Endometrium (tissue), 2 donors: Measurements from ENCODE around the gene POR.
"Not testable (repeated sequence)": the region's sequence is repeated elsewhere in the genome, so short reads cannot be mapped to it uniquely, and the experiment has no call there.

Source experiments
- FAIRE-seq: peaks from 2 replicates; lab custom pipeline; 2012; peaks lifted over from hg19 to GRCh38; lab: Jason Lieb, UNC
- donor health status: control.
- donor health status: control.

The POR gene

DNA sequence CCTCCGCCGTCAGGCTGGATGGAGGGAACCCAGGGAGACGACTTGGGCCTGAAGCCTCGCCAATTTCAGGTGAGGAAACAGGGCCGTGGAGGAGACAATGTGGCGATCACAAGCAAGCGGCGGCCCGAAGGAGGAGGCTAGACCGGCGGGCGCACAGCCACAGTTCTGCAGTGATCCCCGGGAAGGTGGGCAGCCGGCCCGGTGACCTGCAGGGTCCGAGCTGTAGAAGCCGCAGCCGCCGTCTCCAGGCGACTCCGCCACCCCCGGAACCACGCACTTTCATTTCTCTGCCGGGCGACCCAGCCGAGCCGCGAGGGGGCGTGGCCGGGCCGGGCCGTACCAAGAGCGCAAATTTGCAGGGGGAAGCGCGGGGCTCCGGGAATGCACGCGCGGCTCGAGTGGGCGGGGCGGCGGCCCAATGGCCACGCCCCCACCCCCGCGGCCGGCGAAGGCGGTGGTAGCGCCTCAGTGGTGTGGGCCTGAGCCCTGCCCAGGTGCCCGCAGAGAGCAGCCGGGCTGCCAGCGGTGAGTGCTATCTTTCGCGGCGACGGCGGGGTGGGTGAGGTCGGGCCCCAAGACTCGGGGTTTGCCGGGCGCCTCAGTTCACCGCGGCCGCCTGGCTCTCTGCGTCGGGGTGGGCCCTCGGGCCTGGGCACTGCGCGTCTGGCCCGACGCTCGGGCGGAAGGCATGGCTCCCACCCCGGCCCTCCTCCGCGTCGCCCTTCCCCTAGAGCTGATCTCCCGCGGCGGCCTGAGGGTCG is at the start of gene POR:
TSS of gene POR (plus strand) at position 501 of the 761 bp plus-strand sequence. CDS start 38,847 bp downstream, outside the sequence.
- FAIRE-seq = no peak

- FAIRE-seq = no peak
Measured at GRCh38 chr7:75866114-75866488, 48.9 kb upstream of the POR start.

DNA sequence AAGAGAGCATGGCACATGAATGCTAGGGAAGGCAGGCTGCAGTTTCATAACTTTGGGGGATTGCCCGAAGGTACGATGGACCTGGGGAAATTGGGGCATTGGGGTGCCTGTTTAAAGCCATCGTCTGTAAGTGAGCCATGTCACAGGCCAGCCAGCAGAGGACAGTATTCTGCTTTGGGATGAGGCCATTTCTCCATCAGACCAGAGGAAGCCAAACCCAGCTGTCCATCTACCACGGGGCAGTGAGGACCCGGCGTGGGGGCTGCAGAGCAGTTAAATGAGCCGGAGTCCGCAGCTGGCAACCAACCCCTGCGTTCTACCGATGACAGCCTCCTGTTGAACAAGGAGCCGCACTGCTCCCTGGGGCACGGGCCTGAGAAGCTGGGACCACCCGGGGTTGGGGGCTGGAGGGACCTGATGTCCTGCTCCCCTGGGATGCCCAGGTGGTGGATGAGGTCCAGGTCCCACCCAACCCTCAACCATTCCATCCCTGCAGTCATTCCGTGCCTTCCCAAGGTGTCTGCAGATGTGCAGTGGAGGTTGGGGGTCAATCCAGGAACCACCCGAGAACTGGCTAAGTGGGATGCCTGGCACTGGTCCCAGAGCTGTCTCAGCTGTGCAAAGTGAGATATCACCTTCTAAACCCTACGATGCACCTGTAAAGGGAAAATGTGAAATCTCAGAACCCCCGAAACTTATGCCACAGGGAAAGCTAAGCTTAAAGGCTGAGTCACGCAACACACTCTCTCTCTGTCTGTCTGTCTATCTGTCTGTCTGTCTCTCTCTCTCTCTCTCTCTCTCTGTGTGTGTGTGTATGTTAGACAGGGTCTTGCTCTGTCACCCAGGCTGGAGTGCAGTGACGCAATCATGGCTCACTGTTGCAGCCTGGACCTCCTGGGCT is 48.2 kb upstream of the POR start:
- no peak for FAIRE-seq

GRCh38 chr7:75867390-75867717 is 47.6 kb upstream of the POR start:
- FAIRE-seq = no peak

DNA sequence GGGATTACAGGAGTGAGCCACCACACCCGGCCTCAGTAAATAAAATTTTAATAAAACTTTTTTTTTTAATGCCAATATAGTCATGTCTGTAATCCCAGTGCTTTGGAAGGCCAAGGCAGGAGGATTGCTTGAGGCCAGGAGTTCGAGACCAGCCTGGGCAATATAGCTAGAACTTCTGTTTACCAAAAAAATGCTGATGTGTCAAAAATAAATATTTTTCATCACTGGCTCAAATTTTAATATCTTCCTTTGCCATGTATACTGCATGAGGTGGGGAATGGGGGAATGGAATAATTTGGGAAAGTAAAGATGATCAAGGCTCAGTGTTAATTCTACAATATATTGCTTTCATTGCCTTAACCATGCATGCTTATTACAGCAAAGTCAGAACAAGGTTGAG is 46.8 kb upstream of the POR start:
- no peak for FAIRE-seq

DNA sequence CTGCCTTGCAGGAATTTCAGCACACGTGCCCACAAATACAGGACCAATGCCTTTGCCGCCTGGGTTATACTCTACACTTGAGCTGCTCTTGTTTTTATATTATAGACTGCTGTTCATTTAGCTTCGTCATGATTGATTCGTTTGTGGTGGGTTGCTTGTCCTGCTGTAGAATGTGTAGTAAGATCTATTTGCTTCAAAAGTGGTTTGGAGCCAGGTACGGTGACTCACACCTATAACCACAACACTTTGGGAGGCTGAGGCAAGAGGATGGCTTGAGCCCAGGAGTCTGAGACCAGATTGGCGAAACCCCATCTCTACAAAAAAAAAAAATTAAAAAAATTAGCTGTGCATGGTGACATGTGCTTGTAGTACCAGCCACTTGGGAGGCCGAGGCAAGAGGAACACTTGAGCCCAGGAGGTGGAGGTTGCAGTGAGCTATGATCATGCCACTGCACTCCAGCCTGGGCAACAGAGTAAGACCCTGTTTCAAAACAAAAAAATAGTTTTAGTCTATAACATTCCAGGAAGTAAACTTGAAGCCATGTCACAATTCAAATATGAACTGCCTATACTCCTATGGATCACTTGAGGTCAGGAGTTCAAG is 45.1 kb upstream of the POR start:
- no peak for FAIRE-seq

DNA sequence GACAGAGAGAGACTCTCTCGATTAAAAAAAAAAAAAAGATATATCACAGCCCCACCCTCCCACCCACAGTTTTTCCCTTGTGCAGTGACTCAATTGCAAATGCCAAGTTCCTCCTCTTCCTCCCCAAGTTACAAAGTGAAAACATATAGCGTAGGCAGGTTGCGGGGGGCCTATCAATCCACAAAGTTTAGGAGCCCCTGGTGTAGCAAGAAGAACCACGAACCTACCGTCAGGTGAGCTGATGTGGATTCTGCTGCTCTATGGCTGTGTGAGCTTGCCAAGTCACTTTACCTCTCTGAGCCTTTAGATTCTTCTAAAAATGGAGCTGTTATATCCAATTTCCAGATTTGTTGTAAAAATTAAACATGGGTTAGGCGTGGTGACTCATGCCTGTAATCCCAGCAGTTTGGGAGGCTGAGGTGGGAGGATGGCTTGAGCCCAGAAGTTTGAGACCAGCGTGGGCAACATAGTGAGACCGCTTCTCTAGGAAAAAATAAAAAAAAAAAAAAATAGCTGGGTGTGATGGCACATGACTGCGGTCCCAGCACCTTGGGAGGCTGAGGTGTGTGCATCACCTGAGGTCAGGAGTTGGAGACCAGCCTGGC is 44.3 kb upstream of the POR start:
- FAIRE-seq = no peak

GRCh38 chr7:75872073-75872782 is 42.7 kb upstream of the POR start:
- FAIRE-seq = no peak

DNA sequence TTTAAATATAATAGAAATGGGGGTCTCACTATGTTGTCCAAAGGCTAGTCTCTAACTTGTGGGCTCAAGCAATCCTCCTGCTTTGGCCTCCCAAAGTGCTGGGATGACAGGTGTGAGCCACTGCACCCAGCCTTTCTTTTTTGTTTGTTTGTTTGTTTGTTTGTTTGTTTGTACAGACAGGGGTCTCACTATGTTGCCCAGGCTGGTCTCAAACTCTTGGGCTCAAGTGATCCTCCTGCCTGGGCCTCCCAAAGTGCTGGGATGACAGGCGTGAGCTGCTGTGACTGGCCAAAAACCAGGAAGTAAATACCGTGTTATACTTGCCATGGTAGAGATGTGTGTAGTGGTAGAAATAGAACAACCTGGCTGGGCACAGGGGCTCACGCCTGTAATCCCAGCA is 40.8 kb upstream of the POR start:
- FAIRE-seq = not testable (repeated sequence)

- no peak for FAIRE-seq
Measured at GRCh38 chr7:75875113-75876080, 39.6 kb upstream of the POR start.

- no peak for FAIRE-seq
Measured at GRCh38 chr7:75876126-75876881, 38.7 kb upstream of the POR start.

GRCh38 chr7:75878312-75878768 is 36.6 kb upstream of the POR start:
- no peak for FAIRE-seq

DNA sequence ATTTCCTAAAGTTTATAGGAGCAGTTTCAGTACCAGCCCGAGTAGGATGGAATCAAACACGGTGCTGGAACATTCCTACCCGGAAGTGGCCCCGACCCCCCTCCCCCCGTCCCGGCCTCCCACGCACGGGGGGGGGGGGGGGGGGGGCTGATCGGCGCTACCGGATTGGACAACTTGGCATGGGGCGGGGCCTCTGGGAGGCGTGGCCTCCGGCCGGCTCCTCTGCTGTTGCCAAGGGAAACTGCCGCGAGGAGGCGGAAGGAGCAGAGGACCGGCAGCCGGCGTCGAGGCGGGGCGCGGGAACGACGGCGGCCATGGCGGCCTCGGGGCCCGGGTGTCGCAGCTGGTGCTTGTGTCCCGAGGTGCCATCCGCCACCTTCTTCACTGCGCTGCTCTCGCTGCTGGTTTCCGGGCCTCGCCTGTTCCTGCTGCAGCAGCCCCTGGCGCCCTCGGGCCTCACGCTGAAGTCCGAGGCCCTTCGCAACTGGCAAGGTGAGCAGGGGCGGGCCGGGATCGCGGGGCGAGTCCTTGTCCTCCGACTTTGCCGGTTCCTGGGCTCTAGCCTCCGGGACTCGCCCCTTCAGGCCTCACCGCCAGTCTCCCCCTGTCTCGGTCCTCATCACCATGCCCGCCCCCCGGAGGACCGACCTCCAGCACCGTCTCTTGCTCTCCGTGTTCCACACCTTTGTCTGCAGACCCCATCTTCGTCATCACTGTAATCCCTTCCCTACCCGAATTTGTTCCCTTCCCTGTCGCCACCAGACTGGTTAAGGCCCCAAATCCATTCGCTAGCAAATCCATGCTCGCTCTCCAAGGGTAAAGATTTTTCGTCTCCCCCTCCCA is 36.0 kb upstream of the POR start, which contains the start of gene RHBDD2:
TSS of gene RHBDD2 (plus strand) at position 266 of the 843 bp plus-strand sequence. CDS start at position 315, 49 bp downstream.
- no peak for FAIRE-seq

DNA sequence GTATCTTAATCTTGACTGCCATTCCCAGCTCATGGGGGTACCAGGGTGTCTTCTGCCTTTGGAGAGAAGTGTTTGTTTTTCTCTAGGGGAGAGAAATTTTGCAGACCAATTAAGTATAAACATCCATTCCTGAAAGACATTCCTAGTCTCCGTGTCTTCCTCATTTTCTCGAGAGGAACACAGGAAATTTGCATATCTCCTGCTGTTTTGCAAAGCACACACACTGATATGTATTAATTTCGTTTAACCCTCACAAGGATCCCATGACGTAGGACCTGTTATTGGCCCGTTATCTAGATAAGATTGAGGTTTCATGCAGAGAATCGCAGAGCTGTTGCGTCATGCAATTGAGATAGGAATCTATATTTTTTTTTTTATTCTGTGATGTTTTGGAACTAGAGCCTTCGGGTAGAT is 35.2 kb upstream of the POR start:
- FAIRE-seq = no peak

- FAIRE-seq = no peak
Measured at GRCh38 chr7:75880242-75880641, 34.7 kb upstream of the POR start.

- FAIRE-seq = no peak
Measured at GRCh38 chr7:75881436-75882095, 33.4 kb upstream of the POR start.

DNA sequence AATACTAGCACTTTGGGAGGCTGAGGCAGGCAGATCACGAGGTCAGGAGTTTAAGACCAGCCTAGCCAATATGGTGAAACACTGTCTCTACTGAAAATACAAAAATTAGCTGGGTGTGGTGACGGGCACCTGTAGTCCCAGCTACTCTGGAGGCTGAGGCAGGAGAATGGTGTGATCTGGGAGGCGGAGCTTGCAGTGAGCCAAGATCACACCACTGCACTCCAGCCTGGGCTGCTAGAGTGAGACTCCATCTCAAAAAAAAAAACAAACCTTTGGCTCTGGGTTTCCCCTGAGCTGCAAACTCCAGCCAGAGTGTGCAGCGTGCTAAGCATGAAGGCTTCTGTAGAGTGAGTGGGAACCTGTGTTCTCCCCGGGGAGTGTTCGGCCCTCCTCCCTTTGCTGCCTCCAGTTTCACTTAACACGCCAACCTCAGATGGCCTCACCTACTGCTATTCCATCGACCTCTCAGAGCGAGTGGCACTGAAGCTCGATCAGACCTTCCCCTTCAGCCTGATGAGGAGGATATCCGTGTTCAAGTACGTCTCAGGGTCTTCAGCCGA is 31.6 kb upstream of the POR start:
- not testable (repeated sequence) for FAIRE-seq

DNA sequence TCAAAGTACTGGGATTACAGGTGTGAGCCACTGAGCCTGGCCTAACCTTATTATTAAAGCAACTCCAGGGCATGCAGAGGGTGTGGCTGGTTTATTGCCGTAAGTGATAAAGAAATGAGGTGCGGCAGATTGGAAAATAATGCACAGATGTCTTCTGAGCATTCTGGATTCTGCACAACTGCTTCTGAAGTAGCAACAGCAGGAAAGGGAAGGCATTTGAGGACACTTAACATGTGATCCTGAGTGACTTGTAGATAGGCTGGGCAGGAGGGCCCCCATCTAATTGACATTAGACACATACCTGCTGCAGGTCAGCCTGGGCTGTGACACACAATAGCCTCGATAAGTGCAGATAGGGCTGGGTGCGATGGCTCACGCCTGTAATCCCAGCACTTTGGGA is 30.5 kb upstream of the POR start:
- FAIRE-seq = no peak
